ENCODE data around the gene SGK2.

SGK2 gene

GRCh38 chr20:43528258-43528875 lies 30.5 kb upstream of the SGK2 start:
- H3K36me3 ChIP-seq (ENCODE audit: control insufficient read depth in 5 of 5, insufficient read depth in 5 of 5, low read length in 5 of 5), result peaks cover 0 to 7% (median 4%) of the 10 kb centered on the region in 5 donors
- H3K4me1 ChIP-seq (ENCODE audit: control insufficient read depth in 5 of 5, insufficient read depth in 5 of 5, low read length in 5 of 5), result no peaks in the 10 kb centered on the region
- no peak overlapping the region for H3K4me3 ChIP-seq (ENCODE audit: low read depth in 1 of 5, low read length in 5 of 5)
- no peak overlapping the region for H3K27ac ChIP-seq (ENCODE audit: low read depth, low read length)
- H3K27me3 ChIP-seq (ENCODE audit: control insufficient read depth in 5 of 5, insufficient read depth in 4 of 5, low read length in 5 of 5), result no peaks in the 10 kb centered on the region
- H3K9ac ChIP-seq (ENCODE audit: low read length in 5 of 5), result no peak overlapping the region
- no peaks in the 10 kb centered on the region for H3K9me3 ChIP-seq (ENCODE audit: control insufficient read depth in 5 of 5, low read length in 5 of 5)

DNA sequence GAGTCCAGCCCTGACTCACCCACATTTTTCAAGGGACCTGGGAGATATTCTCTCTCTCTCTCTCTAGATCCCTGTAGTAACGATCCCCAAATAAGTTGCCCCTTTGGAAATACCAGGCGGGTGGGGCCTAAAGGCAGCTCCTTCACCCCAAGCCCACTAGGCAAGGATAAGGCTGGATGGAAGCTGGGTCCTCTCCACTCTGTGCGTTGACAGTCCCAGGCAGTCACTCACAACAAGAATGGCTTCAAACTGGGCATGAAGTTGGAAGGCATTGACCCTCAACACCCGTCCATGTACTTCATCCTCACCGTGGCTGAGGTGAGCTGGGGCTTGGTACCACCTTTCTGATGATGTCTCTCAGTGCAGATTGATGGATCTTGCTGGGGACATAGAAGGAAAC lies 29.8 kb upstream of the SGK2 start:
- Histone ChIP-seq H3K4me1 (ENCODE audit: control insufficient read depth in 5 of 5, insufficient read depth in 5 of 5, low read length in 5 of 5) (no peaks in the 10 kb centered on the region), H3K9ac (ENCODE audit: low read length in 5 of 5) (no peak overlapping the region), H3K27ac (ENCODE audit: low read depth, low read length) (no peak overlapping the region), H3K4me3 (ENCODE audit: low read depth in 1 of 5, low read length in 5 of 5) (no peak overlapping the region), H3K36me3 (ENCODE audit: control insufficient read depth in 5 of 5, insufficient read depth in 5 of 5, low read length in 5 of 5) (peaks cover 0 to 10% (median 4%) of the 10 kb centered on the region in 5 donors), H3K27me3 (ENCODE audit: control insufficient read depth in 5 of 5, insufficient read depth in 4 of 5, low read length in 5 of 5) (no peaks in the 10 kb centered on the region), H3K9me3 (ENCODE audit: control insufficient read depth in 5 of 5, low read length in 5 of 5) (no peaks in the 10 kb centered on the region)

DNA sequence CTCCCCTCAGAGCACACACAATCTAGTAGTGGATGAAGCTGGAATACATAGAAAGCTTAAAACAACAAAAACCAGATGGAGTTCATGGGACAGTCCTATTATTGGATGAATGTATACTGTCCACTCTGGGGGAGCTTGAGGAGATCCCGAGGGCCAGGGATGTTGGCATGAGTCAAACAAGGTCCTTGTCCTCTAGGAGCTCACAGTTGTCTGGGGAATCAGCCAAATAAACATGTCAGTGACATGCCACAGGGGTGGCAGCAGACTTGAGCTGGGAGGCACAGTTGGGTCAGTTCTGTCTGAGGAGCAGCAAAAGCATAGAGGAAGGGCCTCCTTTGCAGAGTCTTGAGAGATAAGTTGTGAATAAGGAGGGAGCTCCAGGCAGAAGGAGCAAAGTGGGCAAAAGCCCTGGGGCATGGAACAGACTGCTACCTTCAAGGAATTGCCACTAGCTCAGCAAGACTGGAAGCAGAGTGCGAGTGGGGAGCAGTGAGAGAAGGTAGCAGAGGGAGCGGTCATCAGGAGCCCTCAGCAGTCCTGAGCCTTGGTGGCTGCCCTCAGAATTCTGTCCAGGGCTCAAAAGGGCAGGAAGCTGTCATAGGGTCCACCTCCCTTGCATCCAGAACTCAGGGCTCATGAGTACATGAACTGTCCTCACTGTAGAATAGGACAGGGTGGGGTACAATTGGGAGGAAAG lies 29.2 kb upstream of the SGK2 start:
- no peaks in the 10 kb centered on the region for H3K9me3 ChIP-seq (ENCODE audit: control insufficient read depth in 5 of 5, low read length in 5 of 5)
- H3K36me3 ChIP-seq (ENCODE audit: control insufficient read depth in 5 of 5, insufficient read depth in 5 of 5, low read length in 5 of 5), result peaks cover 0 to 13% (median 4%) of the 10 kb centered on the region in 5 donors
- no peaks in the 10 kb centered on the region for H3K4me1 ChIP-seq (ENCODE audit: control insufficient read depth in 5 of 5, insufficient read depth in 5 of 5, low read length in 5 of 5)
- H3K27ac ChIP-seq (ENCODE audit: low read depth, low read length), result no peak overlapping the region
- no peaks in the 10 kb centered on the region for H3K27me3 ChIP-seq (ENCODE audit: control insufficient read depth in 5 of 5, insufficient read depth in 4 of 5, low read length in 5 of 5)
- H3K9ac ChIP-seq (ENCODE audit: low read length in 5 of 5), result no peak overlapping the region
- H3K4me3 ChIP-seq (ENCODE audit: low read depth in 1 of 5, low read length in 5 of 5), result no peak overlapping the region

GRCh38 chr20:43530321-43531090 lies 28.3 kb upstream of the SGK2 start:
- no peaks in the 10 kb centered on the region for H3K9me3 ChIP-seq (ENCODE audit: control insufficient read depth in 5 of 5, low read length in 5 of 5)
- H3K36me3 ChIP-seq (ENCODE audit: control insufficient read depth in 5 of 5, insufficient read depth in 5 of 5, low read length in 5 of 5), result peaks cover 0 to 22% (median 8%) of the 10 kb centered on the region in 5 donors
- H3K27ac ChIP-seq (ENCODE audit: low read depth, low read length), result no peak overlapping the region
- H3K4me3 ChIP-seq (ENCODE audit: low read depth in 1 of 5, low read length in 5 of 5), result no peak overlapping the region
- H3K4me1 ChIP-seq (ENCODE audit: control insufficient read depth in 5 of 5, insufficient read depth in 5 of 5, low read length in 5 of 5), result no peaks in the 10 kb centered on the region
- H3K9ac ChIP-seq (ENCODE audit: low read length in 5 of 5), result no peak overlapping the region
- H3K27me3 ChIP-seq (ENCODE audit: control insufficient read depth in 5 of 5, insufficient read depth in 4 of 5, low read length in 5 of 5), result no peaks in the 10 kb centered on the region

DNA sequence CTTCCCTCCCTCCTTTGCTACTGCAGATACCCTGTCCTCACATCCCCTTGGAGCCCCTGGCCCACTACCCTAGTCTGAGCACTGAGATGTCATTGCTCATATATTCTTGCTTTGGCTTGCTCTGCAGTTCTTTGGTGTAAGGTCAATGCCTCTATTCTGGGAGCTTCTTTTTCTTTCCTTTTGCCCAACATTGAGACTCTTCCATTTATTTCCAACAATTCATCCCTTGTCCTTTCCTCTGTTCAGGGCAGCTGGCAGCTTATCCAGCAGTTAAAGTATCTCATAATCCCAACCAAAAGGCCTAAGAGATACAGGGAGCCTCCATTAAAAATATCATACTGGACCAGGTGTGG lies 27.8 kb upstream of the SGK2 start:
- no peak overlapping the region for H3K27ac ChIP-seq (ENCODE audit: low read depth, low read length)
- H3K4me3 ChIP-seq (ENCODE audit: low read depth in 1 of 5, low read length in 5 of 5), result no peak overlapping the region
- no peaks in the 10 kb centered on the region for H3K4me1 ChIP-seq (ENCODE audit: control insufficient read depth in 5 of 5, insufficient read depth in 5 of 5, low read length in 5 of 5)
- H3K27me3 ChIP-seq (ENCODE audit: control insufficient read depth in 5 of 5, insufficient read depth in 4 of 5, low read length in 5 of 5), result no peaks in the 10 kb centered on the region
- H3K9me3 ChIP-seq (ENCODE audit: control insufficient read depth in 5 of 5, low read length in 5 of 5), result no peaks in the 10 kb centered on the region
- peaks cover 0 to 28% (median 13%) of the 10 kb centered on the region in 5 donors for H3K36me3 ChIP-seq (ENCODE audit: control insufficient read depth in 5 of 5, insufficient read depth in 5 of 5, low read length in 5 of 5)
- no peak overlapping the region for H3K9ac ChIP-seq (ENCODE audit: low read length in 5 of 5)

GRCh38 chr20:43532416-43533055 lies 26.3 kb upstream of the SGK2 start:
- Histone ChIP-seq H3K4me1 (ENCODE audit: control insufficient read depth in 5 of 5, insufficient read depth in 5 of 5, low read length in 5 of 5) (no peaks in the 10 kb centered on the region), H3K27me3 (ENCODE audit: control insufficient read depth in 5 of 5, insufficient read depth in 4 of 5, low read length in 5 of 5) (no peaks in the 10 kb centered on the region), H3K36me3 (ENCODE audit: control insufficient read depth in 5 of 5, insufficient read depth in 5 of 5, low read length in 5 of 5) (peaks cover 0 to 42% (median 21%) of the 10 kb centered on the region in 5 donors), H3K27ac (ENCODE audit: low read depth, low read length) (no peak overlapping the region), H3K4me3 (ENCODE audit: low read depth in 1 of 5, low read length in 5 of 5) (no peak overlapping the region), H3K9ac (ENCODE audit: low read length in 5 of 5) (no peak overlapping the region), H3K9me3 (ENCODE audit: control insufficient read depth in 5 of 5, low read length in 5 of 5) (no peaks in the 10 kb centered on the region)

- no peaks in the 10 kb centered on the region for H3K9me3 ChIP-seq (ENCODE audit: control insufficient read depth in 5 of 5, low read length in 5 of 5)
- peaks cover 0 to 43% (median 21%) of the 10 kb centered on the region in 5 donors for H3K36me3 ChIP-seq (ENCODE audit: control insufficient read depth in 5 of 5, insufficient read depth in 5 of 5, low read length in 5 of 5)
- no peaks in the 10 kb centered on the region for H3K27me3 ChIP-seq (ENCODE audit: control insufficient read depth in 5 of 5, insufficient read depth in 4 of 5, low read length in 5 of 5)
- H3K27ac ChIP-seq (ENCODE audit: low read depth, low read length), result no peak overlapping the region
- H3K4me3 ChIP-seq (ENCODE audit: low read depth in 1 of 5, low read length in 5 of 5), result no peak overlapping the region
- H3K9ac ChIP-seq (ENCODE audit: low read length in 5 of 5), result no peak overlapping the region
- no peaks in the 10 kb centered on the region for H3K4me1 ChIP-seq (ENCODE audit: control insufficient read depth in 5 of 5, insufficient read depth in 5 of 5, low read length in 5 of 5)
These were observed 25.8 kb upstream of the SGK2 start for GRCh38 chr20:43533060-43533459.

GRCh38 chr20:43534016-43534415 lies 24.8 kb upstream of the SGK2 start:
- no peaks in the 10 kb centered on the region for H3K9me3 ChIP-seq (ENCODE audit: control insufficient read depth in 5 of 5, low read length in 5 of 5)
- H3K36me3 ChIP-seq (ENCODE audit: control insufficient read depth in 5 of 5, insufficient read depth in 5 of 5, low read length in 5 of 5), result peaks cover 0 to 40% (median 19%) of the 10 kb centered on the region in 5 donors
- H3K4me3 ChIP-seq (ENCODE audit: low read depth in 1 of 5, low read length in 5 of 5), result no peak overlapping the region
- H3K27me3 ChIP-seq (ENCODE audit: control insufficient read depth in 5 of 5, insufficient read depth in 4 of 5, low read length in 5 of 5), result no peaks in the 10 kb centered on the region
- H3K9ac ChIP-seq (ENCODE audit: low read length in 5 of 5), result no peak overlapping the region
- peaks cover 0 to 9% (median 0%) of the 10 kb centered on the region in 5 donors for H3K4me1 ChIP-seq (ENCODE audit: control insufficient read depth in 5 of 5, insufficient read depth in 5 of 5, low read length in 5 of 5)
- no peak overlapping the region for H3K27ac ChIP-seq (ENCODE audit: low read depth, low read length)

DNA sequence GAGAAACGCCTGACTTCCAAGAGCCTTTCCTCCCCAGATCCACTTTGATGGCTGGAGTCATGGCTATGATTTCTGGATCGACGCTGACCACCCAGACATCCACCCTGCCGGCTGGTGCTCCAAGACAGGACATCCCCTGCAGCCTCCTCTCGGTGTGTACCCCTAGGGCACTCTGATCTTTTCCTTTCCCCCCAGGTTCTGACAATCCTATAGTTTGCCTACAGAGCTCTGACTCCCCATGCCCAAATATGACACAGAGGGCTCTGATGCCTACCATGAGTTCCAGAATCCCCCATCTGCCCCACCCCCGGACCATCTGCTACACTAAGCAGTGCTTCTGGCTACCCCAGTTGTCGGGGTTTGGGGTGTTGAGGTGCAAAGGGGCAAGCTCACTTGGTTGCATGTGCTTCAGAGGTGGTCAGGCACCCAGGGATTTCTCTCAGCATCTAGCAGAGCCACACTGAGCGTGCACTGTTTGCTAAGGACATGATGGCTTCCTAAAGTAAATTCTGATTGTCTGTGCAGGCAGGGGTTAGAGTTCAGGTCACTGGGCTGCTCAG lies 24.0 kb upstream of the SGK2 start:
- Histone ChIP-seq H3K27ac (ENCODE audit: low read depth, low read length) (no peak overlapping the region), H3K27me3 (ENCODE audit: control insufficient read depth in 5 of 5, insufficient read depth in 4 of 5, low read length in 5 of 5) (no peaks in the 10 kb centered on the region), H3K4me1 (ENCODE audit: control insufficient read depth in 5 of 5, insufficient read depth in 5 of 5, low read length in 5 of 5) (peaks cover 0 to 15% (median 6%) of the 10 kb centered on the region in 5 donors), H3K9me3 (ENCODE audit: control insufficient read depth in 5 of 5, low read length in 5 of 5) (no peaks in the 10 kb centered on the region), H3K4me3 (ENCODE audit: low read depth in 1 of 5, low read length in 5 of 5) (no peak overlapping the region), H3K36me3 (ENCODE audit: control insufficient read depth in 5 of 5, insufficient read depth in 5 of 5, low read length in 5 of 5) (peaks cover 0 to 40% (median 18%) of the 10 kb centered on the region in 5 donors), H3K9ac (ENCODE audit: low read length in 5 of 5) (no peak overlapping the region)

Data from subcutaneous abdominal adipose tissue (tissue), 5 donors.